Aorta (tissue), 5 donors: ENCODE measurements around the gene ACP2. TPM values are rescaled to one million over a fixed set of nuclear protein-coding genes. Genes with fewer than 3 reads are reported as not detected.

Experiments
- ATAC-seq: fragments of 200-7000 bp; cut with Tn5 transposase; one replicate; pipeline ENCODE4 v1.9.1; 2022; ENCODE audit warnings: moderate library complexity; ENCODE audit not compliant: low FRiP score
- DNase-seq, 2 donors: peaks; one replicate each; pipeline ENCODE4 v3.0.0-alpha.2; 2020
- H3K27ac ChIP-seq, 2 donors: one replicate each; pipeline ENCODE4 v1.5.1; 2013; ENCODE audit warnings: low read length in 2 of 2, mild to moderate bottlenecking in 2 of 2, moderate library complexity in 2 of 2, control low read depth in 1 of 2, inconsistent platforms in 1 of 2, low read depth in 1 of 2
- H3K27me3 ChIP-seq, 2 donors: one replicate each; pipeline ENCODE4 v1.6.1; 2013; ENCODE audit warnings: control low read depth in 1 of 2, low read length in 1 of 2, mild to moderate bottlenecking in 1 of 2, moderate library complexity in 1 of 2; ENCODE audit not compliant: insufficient read depth in 2 of 2, control insufficient read depth in 1 of 2
- H3K36me3 ChIP-seq, 2 donors: one replicate each; pipeline ENCODE4 v1.6.1; 2013; ENCODE audit warnings: control low read depth in 1 of 2, low read length in 1 of 2, mild to moderate bottlenecking in 1 of 2; ENCODE audit not compliant: insufficient read depth in 2 of 2, control insufficient read depth in 1 of 2
- H3K4me1 ChIP-seq, 2 donors: one replicate each; pipeline ENCODE4 v1.6.1; 2013; ENCODE audit warnings: low read length in 2 of 2, control low read depth in 1 of 2, mild to moderate bottlenecking in 1 of 2, moderate library complexity in 1 of 2; ENCODE audit not compliant: insufficient read depth in 2 of 2, control insufficient read depth in 1 of 2
- H3K4me3 ChIP-seq, 2 donors: one replicate each; pipeline ENCODE4 v1.5.1; 2013; ENCODE audit warnings: low read length in 2 of 2, control low read depth in 1 of 2, mild to moderate bottlenecking in 1 of 2
- H3K9me3 ChIP-seq: one replicate; pipeline ENCODE4 v1.6.1; 2013; ENCODE audit warnings: mild to moderate bottlenecking, low read length; ENCODE audit not compliant: control insufficient read depth
- WGBS, 2 donors: extraction: QIAGEN DNeasy Blood & Tissue Kit; methylation state at CpG; one replicate each; pipeline ENCODE4 v1.1.7; 2013; 5-methylcytosine and 5-hydroxymethylcytosine counted together
- intact Hi-C, 2 donors: fragments of 100-400 bp; cut with DNase I; formaldehyde crosslinking; loops; one replicate each; pipeline versions ENCODE4 v1.14.2 to v1.15.0; 2022
- polyA plus RNA-seq, 2 donors: library from polyadenylated mRNA; stranded (reverse); fragments of 200-250 nt; gene quantifications; one replicate each; pipeline ENCODE4 v1.2.3, GENCODE V29; 2013
- total RNA-seq, 2 donors: library from RNA; stranded (reverse); fragmentation: NEBNext Ultra II Directional; extraction: Animal tissue kit (Norgen Biotek cat#: 25700); gene quantifications; one replicate each; pipeline ENCODE4 v1.2.1, GENCODE V29; 2021
- donor health status: healthy with polysubstance abuse.
- donor health status: Bipolar disorder and iron deficiency.
- donor health status: DM: no; HTN: no; CAD: no.
- donor health status: DM: no; HTN: no; CAD: no.
- donor health status: DM: yes; HTN: yes; CAD: no.

Gene ACP2
- total and polyA plus RNA-seq, 4 donors: 18.0 to 27.8 (median 20.2) TPM

GRCh38 chr11:47270331-47271271, 22.0 kb upstream of the ACP2 start:
- DNase-seq: peak in 1 of 2 donors; percentile 69

GRCh38 chr11:47269829-47270305, 21.3 kb upstream of the ACP2 start, which contains the start of gene MADD:
MADD (plus strand) TSS chr11:47270133.
- no peaks in the 10 kb centered on the region for H3K4me1 ChIP-seq
- intact Hi-C loops: loop anchor here (2.0 to 5.0 kb wide), 2 partner anchors 21 to 93 kb away; partner anchors contain the start of genes ARFGAP2 (in 2 of the 2) and ACP2 (in 1 of the 2)
- WGBS, 2 donors: 1% methylated on average over 51 to 57 of the region's 57 CpGs
- peak; percentile 96 for ATAC-seq
- peak within 1 kb of the TSS; percentile 16 to 92 for H3K27ac ChIP-seq
- H3K9me3 ChIP-seq: no peaks in the 10 kb centered on the region
- H3K27me3 ChIP-seq: no peaks in the 10 kb centered on the region
- H3K36me3 ChIP-seq: no peaks in the 10 kb centered on the region
- peak within 1 kb of the TSS; percentile 72 to 93 for H3K4me3 ChIP-seq
- peak; percentile 93 to 96 for DNase-seq

More at GRCh38 chr11:47270331-47271271, 22.0 kb upstream of the ACP2 start:
- 3 to 5% methylated on average over 23 to 34 of the region's 34 CpGs for WGBS, 2 donors
- Histone ChIP-seq H3K4me3 (peak overlapping the region; percentile 72 to 93), H3K27me3 (no peaks in the 10 kb centered on the region), H3K4me1 (no peaks in the 10 kb centered on the region), H3K27ac (peak overlapping the region; percentile 16 to 52), H3K9me3 (no peaks in the 10 kb centered on the region), H3K36me3 (no peaks in the 10 kb centered on the region)
- intact Hi-C loops: loop anchor here in 1 of 2 donors (5.0 kb wide), 1 partner anchor 93 kb away; the partner anchor contains the start of gene ARFGAP2
- ATAC-seq: no peak

- no peaks in the 10 kb centered on the region for H3K4me1 ChIP-seq
- no peaks in the 10 kb centered on the region for H3K36me3 ChIP-seq
- peak; percentile 96 for ATAC-seq
- intact Hi-C loops: loop anchor here (2.0 to 5.0 kb wide), 2 partner anchors 20 to 92 kb away; partner anchors contain the start of genes ACP2 (in 1 of the 2) and ARFGAP2 (in 1 of the 2)
- DNase-seq: peak; percentile 93 to 95
- peak overlapping the region; percentile 2 to 92 for H3K27ac ChIP-seq
- no peaks in the 10 kb centered on the region for H3K27me3 ChIP-seq
- peak overlapping the region; percentile 72 to 93 for H3K4me3 ChIP-seq
- no peaks in the 10 kb centered on the region for H3K9me3 ChIP-seq
- 1 to 2% methylated on average over 47 to 52 of the region's 52 CpGs for WGBS, 2 donors
These were observed 20.6 kb upstream of the ACP2 start for GRCh38 chr11:47269002-47269828.

- no peak overlapping the region for H3K4me3 ChIP-seq
- peak overlapping the region; percentile 2 to 66 for H3K27ac ChIP-seq
- intact Hi-C loops: loop anchor here (2.0 to 5.0 kb wide), 2 partner anchors 20 to 91 kb away; partner anchors contain the start of genes ACP2 (in 1 of the 2) and ARFGAP2 (in 1 of the 2)
- DNase-seq: no peak
- no peaks in the 10 kb centered on the region for H3K9me3 ChIP-seq
- H3K4me1 ChIP-seq: no peaks in the 10 kb centered on the region
- WGBS, 2 donors: 61 to 66% methylated on average over 13 of the region's 13 CpGs
- no peaks in the 10 kb centered on the region for H3K27me3 ChIP-seq
- ATAC-seq: no peak
- no peaks in the 10 kb centered on the region for H3K36me3 ChIP-seq
These were observed 19.9 kb upstream of the ACP2 start for GRCh38 chr11:47268448-47269001.

GRCh38 chr11:47267876-47268275, 19.3 kb upstream of the ACP2 start:
- no peak overlapping the region for H3K4me3 ChIP-seq
- no peaks in the 10 kb centered on the region for H3K9me3 ChIP-seq
- H3K27ac ChIP-seq: no peak overlapping the region
- 55 to 76% methylated on average over 6 of the region's 6 CpGs for WGBS, 2 donors
- H3K4me1 ChIP-seq: no peaks in the 10 kb centered on the region
- H3K36me3 ChIP-seq: no peaks in the 10 kb centered on the region
- ATAC-seq (no peak), DNase-seq (peak in 1 of 2 donors; percentile 49)
- H3K27me3 ChIP-seq: no peaks in the 10 kb centered on the region
- intact Hi-C loops: loop anchor here (2.0 to 5.0 kb wide), 2 partner anchors 19 to 91 kb away; partner anchors contain the start of genes ACP2 (in 1 of the 2) and ARFGAP2 (in 1 of the 2)

- 78 to 83% methylated on average over 4 of the region's 4 CpGs for WGBS, 2 donors
- ATAC-seq (no peak), DNase-seq (no peak)
- no peak overlapping the region for H3K4me3 ChIP-seq
- intact Hi-C loops: no loop called here
- no peaks in the 10 kb centered on the region for H3K36me3 ChIP-seq
- H3K4me1 ChIP-seq: no peaks in the 10 kb centered on the region
- H3K27ac ChIP-seq: no peak overlapping the region
- no peaks in the 10 kb centered on the region for H3K9me3 ChIP-seq
- no peaks in the 10 kb centered on the region for H3K27me3 ChIP-seq
These were observed 15.9 kb upstream of the ACP2 start for GRCh38 chr11:47264521-47264920.

GRCh38 chr11:47264119-47264518, 15.5 kb upstream of the ACP2 start:
- DNase-seq: peak in 1 of 2 donors; percentile 46
- no peaks in the 10 kb centered on the region for H3K4me1 ChIP-seq
- 89 to 90% methylated on average over 6 of the region's 6 CpGs for WGBS, 2 donors
- H3K27ac ChIP-seq: no peak overlapping the region
- H3K4me3 ChIP-seq: no peak overlapping the region
- intact Hi-C loops: no loop called here
- H3K9me3 ChIP-seq: no peaks in the 10 kb centered on the region
- ATAC-seq: no peak
- no peaks in the 10 kb centered on the region for H3K27me3 ChIP-seq
- H3K36me3 ChIP-seq: no peaks in the 10 kb centered on the region
